ENCODE data around the gene STING1. TPM values are rescaled to one million over a fixed set of nuclear protein-coding genes. Genes with fewer than 3 reads are reported as not detected.

STING1 gene
- total and polyA plus RNA-seq, 2 donors (not counting 3 experiments of a cell fraction or from before 2014, with no cell fraction given), result 108 to 143 TPM

DNA sequence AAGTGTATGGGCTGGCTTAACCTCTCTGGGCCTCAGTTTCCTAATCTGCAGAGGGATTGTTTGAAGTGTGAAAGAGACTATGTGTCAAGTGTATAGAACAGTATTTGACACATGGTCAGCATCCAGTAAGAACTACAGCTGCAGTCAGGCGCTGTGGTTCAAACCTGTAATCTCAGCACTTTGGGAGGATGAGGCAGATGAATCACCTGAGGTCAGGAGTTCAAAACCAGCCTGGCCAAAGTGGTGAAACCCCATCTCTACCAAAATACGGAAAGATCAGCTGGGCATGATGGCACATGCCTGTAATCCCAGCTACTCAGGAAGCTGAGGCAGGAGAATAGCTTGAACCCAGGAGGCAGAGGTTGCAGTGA, 31.9 kb upstream of the STING1 start:
- Histone ChIP-seq H3K79me2 (ENCODE audit: control insufficient read depth, insufficient read depth, low read length) (no peaks in the 10 kb centered on the region), H3K4me2 (ENCODE audit: insufficient read depth, low read length) (no peak overlapping the region), H2AFZ (ENCODE audit: low read depth, low read length) (no peak overlapping the region), H4K20me1 (replicated peaks; ENCODE audit: control insufficient read depth, extremely low read depth, insufficient read depth, low read length) (no peaks in the 10 kb centered on the region), H3K36me3 (ENCODE audit: control insufficient read depth in 2 of 2, extremely low read depth in 1 of 2, insufficient read depth in 2 of 2, low read length in 2 of 2) (no peaks in the 10 kb centered on the region), H3K27ac (ENCODE audit: insufficient read depth, low read depth, low read length) (no peak overlapping the region), H3K9me1 (replicated peaks; ENCODE audit: control insufficient read depth, extremely low read depth, insufficient read depth, low read length) (no peaks in the 10 kb centered on the region), H3K4me1 (ENCODE audit: control insufficient read depth, extremely low read depth, insufficient read depth, low read length) (peaks cover 7% of the 10 kb centered on the region), H3K4me3 (replicated peaks in 1 of 3; ENCODE audit: insufficient read depth in 1 of 3, low read depth in 1 of 3, low read length in 3 of 3) (no peak overlapping the region), H3K9ac (replicated peaks; ENCODE audit: extremely low read depth, insufficient read depth, low read length) (no peak overlapping the region), H3K9me3 (replicated peaks; ENCODE audit: control insufficient read depth, insufficient read depth, low read length) (no peaks in the 10 kb centered on the region), H3K27me3 (ENCODE audit: control insufficient read depth in 2 of 2, insufficient read depth in 2 of 2, low read length in 2 of 2) (no peaks in the 10 kb centered on the region)
- CTCF ChIA-PET, result interaction anchor here (1.0 to 4.9 kb wide), 7 partner anchors 9 to 92 kb away, joined by 3 to 59 read pairs (median 8); partner anchors contain the start of gene STING1
- TF ChIP-seq FOS (IDR thresholded peaks at IDR 0.05; ENCODE audit: borderline replicate concordance, insufficient read depth, low read length) (no peak), CTCF (IDR thresholded peaks at IDR 0.05; ENCODE audit: extremely low read depth in 1 of 2, insufficient read depth in 1 of 2, low read depth in 1 of 2, low read length in 2 of 2) (no peak), GATA2 (IDR thresholded peaks at IDR 0.05; ENCODE audit: insufficient read depth, insufficient read length, low read depth, low read length) (no peak), EZH2 (IDR thresholded peaks at IDR 0.05; ENCODE audit: borderline replicate concordance, low read depth, low read length, severe bottlenecking) (no peak), JUN (IDR thresholded peaks at IDR 0.05; ENCODE audit: borderline replicate concordance, insufficient read depth, insufficient read length, low read depth) (no peak), POLR2AphosphoS5 (IDR thresholded peaks at IDR 0.05; ENCODE audit: insufficient read depth, low read depth, low read length) (no peak), MYC (IDR thresholded peaks at IDR 0.05; ENCODE audit: low read depth, low read length) (no peak), POLR2A (IDR thresholded peaks at IDR 0.05; ENCODE audit: low read depth, low read length) (no peak)
- TF ChIP-seq, protein P1, sequence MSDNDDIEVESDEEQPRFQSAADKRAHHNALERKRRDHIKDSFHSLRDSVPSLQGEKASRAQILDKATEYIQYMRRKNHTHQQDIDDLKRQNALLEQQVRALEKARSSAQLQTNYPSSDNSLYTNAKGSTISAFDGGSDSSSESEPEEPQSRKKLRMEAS (IDR thresholded peaks at IDR 0.05; ENCODE audit: insufficient read depth, insufficient read length), result no peak
- POLR2A ChIA-PET, result interaction anchor here (1.7 kb wide), 1 partner anchor 92 kb away, joined by 5 read pairs; no protein-coding TSS in a partner anchor
- no peak for DNase-seq (ENCODE audit: low read depth, low spot score)
- intact Hi-C loops (cut with micrococcal nuclease), result no loop called here
- FAIRE-seq, result no peak
- dilution Hi-C loops (cut with MboI; ENCODE audit: extremely low pct_ligation_motif_present, low sequenced_read_pairs), result no loop called here
- no TSS peak for BruUV-seq (replicated peaks)

Measured in endothelial cell of umbilical vein (primary cell).